Endodermal cell (in vitro differentiated cells): ENCODE measurements around the gene HSPD1. TPM values are rescaled to one million over a fixed set of nuclear protein-coding genes. Genes with fewer than 3 reads are reported as not detected.

Experiments used
- DNase-seq: peaks from one replicate; pipeline ENCODE4 v3.0.0-alpha.2; 2017
- H3K27ac ChIP-seq: 2 replicates; pipeline ENCODE4 v1.5.1; 2013; ENCODE audit warnings: mild to moderate bottlenecking, low read depth, low read length, moderate library complexity
- H3K27me3 ChIP-seq: 2 replicates; pipeline ENCODE4 v1.6.1; 2013; ENCODE audit warnings: mild to moderate bottlenecking, low read length, moderate library complexity; ENCODE audit not compliant: insufficient read depth, control insufficient read depth, poor library complexity, severe bottlenecking
- H3K36me3 ChIP-seq: 2 replicates; pipeline ENCODE4 v1.7.0; 2013; ENCODE audit warnings: mild to moderate bottlenecking, low read length, moderate library complexity; ENCODE audit not compliant: control insufficient read depth, insufficient read depth
- H3K4me1 ChIP-seq: one replicate; pipeline ENCODE4 v1.7.0; 2013; ENCODE audit warnings: low read length; ENCODE audit not compliant: control insufficient read depth, insufficient read depth
- H3K4me3 ChIP-seq: 2 replicates; pipeline ENCODE4 v1.5.1; 2013; ENCODE audit warnings: mild to moderate bottlenecking, low read length, moderate library complexity
- H3K9ac ChIP-seq: 2 replicates; pipeline ENCODE4 v1.6.1; 2013; ENCODE audit warnings: mild to moderate bottlenecking, low read length, moderate library complexity; ENCODE audit not compliant: poor library complexity, severe bottlenecking; ENCODE audit errors: extremely low read depth
- H3K9me3 ChIP-seq: 2 replicates; pipeline ENCODE4 v1.6.1; 2013; ENCODE audit warnings: mild to moderate bottlenecking, low read length, moderate library complexity; ENCODE audit not compliant: control insufficient read depth
- H3K27ac Mint-ChIP-seq: 2 replicates; pipeline ENCODE4 v1.8.0; 2020; ENCODE audit warnings: mixed read lengths
- H3K27me3 Mint-ChIP-seq: 2 replicates; pipeline ENCODE4 v1.8.0; 2021; ENCODE audit warnings: mild to moderate bottlenecking, mixed read lengths; ENCODE audit not compliant: insufficient read depth
- H3K36me3 Mint-ChIP-seq: 2 replicates; pipeline ENCODE4 v1.8.0; 2020; ENCODE audit warnings: low read depth, mixed read lengths
- H3K4me1 Mint-ChIP-seq: 2 replicates; pipeline ENCODE4 v1.8.0; 2020; ENCODE audit warnings: mixed read lengths
- H3K4me3 Mint-ChIP-seq: 2 replicates; pipeline ENCODE4 v1.8.0; 2020; ENCODE audit warnings: mild to moderate bottlenecking, moderate library complexity, mixed read lengths
- H3K9me3 Mint-ChIP-seq: 2 replicates; pipeline ENCODE4 v1.8.0; 2020; ENCODE audit warnings: mild to moderate bottlenecking, mixed read lengths
- WGBS, 2 experiments: methylation state at CpG; one replicate each; pipeline versions ENCODE4 v1.1.5 to v1.1.7; 2013; ENCODE audit warnings: missing lambda C conversion rate in 2 of 2, mixed read lengths in 1 of 2; ENCODE audit not compliant: insufficient coverage in 1 of 2, insufficient read length in 1 of 2; 5-methylcytosine and 5-hydroxymethylcytosine counted together
- total RNA-seq, 2 donors: library from RNA; stranded (reverse); fragmentation: NEBNext Ultra II Directional in 1 of 2; extraction: Animal tissue kit (Norgen Biotek cat#: 25700) in 1 of 2; gene quantifications; 2 replicates in 1 of 2; 3 replicates in 1 of 2; pipeline ENCODE4 v1.2.1, GENCODE V29; 2021
- TF ChIP-seq, protein P1 (sequence below): fragments of 200-600 bp; sonication (generic); conservative IDR thresholded peaks from 2 replicates; pipeline ENCODE4 v1.5.0; 2021; ENCODE audit warnings: antibody characterized with exemption, mild to moderate bottlenecking

Gene HSPD1
- total RNA-seq, 2 donors from 2014 or later = 553 to 588 TPM

DNA sequence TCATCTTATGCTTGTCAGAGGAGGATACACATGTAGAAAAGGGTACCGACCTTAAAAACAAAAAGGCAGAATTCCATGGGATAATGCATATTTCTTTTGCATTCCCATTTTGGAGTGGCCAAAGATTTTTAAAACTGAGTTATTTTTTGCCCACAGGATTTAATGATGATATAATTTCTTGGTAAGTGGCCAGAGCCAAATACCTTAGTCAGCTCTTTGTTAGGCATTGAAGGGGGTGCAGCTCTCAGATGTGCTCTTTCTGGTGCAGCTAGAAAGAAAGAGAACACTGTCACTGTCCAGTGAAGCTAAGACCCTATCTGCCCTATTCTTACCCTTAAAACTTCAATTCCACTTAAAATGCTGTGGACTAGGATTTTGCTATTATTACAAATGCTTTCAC is 35.5 kb downstream of the HSPD1 start:
- no peak overlapping the region for H3K27ac Mint-ChIP-seq
- no peaks in the 10 kb centered on the region for H3K27me3 ChIP-seq
- H3K4me1 ChIP-seq = no peaks in the 10 kb centered on the region
- WGBS, 2 experiments = 92 to 100% methylated on average over 1 of the region's 1 CpG
- no peaks in the 10 kb centered on the region for H3K4me1 Mint-ChIP-seq
- no peaks in the 10 kb centered on the region for H3K27me3 Mint-ChIP-seq
- no peaks in the 10 kb centered on the region for H3K9me3 ChIP-seq
- no peak overlapping the region for H3K4me3 Mint-ChIP-seq
- no peak overlapping the region for H3K4me3 ChIP-seq
- H3K36me3 ChIP-seq = peaks cover 43% of the 10 kb centered on the region
- TF ChIP-seq, protein P1, sequence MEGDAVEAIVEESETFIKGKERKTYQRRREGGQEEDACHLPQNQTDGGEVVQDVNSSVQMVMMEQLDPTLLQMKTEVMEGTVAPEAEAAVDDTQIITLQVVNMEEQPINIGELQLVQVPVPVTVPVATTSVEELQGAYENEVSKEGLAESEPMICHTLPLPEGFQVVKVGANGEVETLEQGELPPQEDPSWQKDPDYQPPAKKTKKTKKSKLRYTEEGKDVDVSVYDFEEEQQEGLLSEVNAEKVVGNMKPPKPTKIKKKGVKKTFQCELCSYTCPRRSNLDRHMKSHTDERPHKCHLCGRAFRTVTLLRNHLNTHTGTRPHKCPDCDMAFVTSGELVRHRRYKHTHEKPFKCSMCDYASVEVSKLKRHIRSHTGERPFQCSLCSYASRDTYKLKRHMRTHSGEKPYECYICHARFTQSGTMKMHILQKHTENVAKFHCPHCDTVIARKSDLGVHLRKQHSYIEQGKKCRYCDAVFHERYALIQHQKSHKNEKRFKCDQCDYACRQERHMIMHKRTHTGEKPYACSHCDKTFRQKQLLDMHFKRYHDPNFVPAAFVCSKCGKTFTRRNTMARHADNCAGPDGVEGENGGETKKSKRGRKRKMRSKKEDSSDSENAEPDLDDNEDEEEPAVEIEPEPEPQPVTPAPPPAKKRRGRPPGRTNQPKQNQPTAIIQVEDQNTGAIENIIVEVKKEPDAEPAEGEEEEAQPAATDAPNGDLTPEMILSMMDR = no peak
- H3K9ac ChIP-seq = no peak overlapping the region
- peaks cover 44% of the 10 kb centered on the region for H3K36me3 Mint-ChIP-seq
- no peak for DNase-seq
- H3K27ac ChIP-seq = no peak overlapping the region
- H3K9me3 Mint-ChIP-seq = no peaks in the 10 kb centered on the region

DNA sequence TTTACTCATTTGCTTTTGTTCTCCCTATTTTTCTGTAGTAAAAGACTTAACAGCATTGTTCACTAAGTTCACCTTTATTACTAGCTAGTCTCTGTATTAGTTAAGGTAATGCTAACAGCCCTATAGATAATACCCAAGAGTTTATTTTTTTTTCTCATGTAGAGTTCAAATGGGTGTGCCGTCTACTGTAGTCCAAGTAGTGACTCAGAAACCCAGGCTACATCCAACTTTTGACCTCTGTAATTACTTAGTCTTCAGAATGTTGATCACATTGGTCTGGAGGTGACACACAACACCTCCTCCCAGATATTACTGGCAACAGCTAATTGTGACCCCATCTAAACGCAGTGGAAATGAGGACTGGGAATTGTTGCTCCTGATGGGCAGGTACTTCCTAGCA is 38.6 kb downstream of the HSPD1 start:
- TF ChIP-seq, protein P1 = no peak
- Histone ChIP-seq H3K4me1 (no peaks in the 10 kb centered on the region), H3K9ac (no peak overlapping the region), H3K4me3 (no peak overlapping the region), H3K9me3 (no peaks in the 10 kb centered on the region), H3K27ac (no peak overlapping the region), H3K27me3 (no peaks in the 10 kb centered on the region), H3K36me3 (peaks cover 26% of the 10 kb centered on the region)
- Mint-ChIP-seq H3K4me3 (no peak overlapping the region), H3K27ac (no peak overlapping the region), H3K36me3 (peaks cover 28% of the 10 kb centered on the region), H3K27me3 (no peaks in the 10 kb centered on the region), H3K9me3 (no peaks in the 10 kb centered on the region), H3K4me1 (no peaks in the 10 kb centered on the region)
- no peak for DNase-seq
- 86 to 92% methylated on average over 1 to 2 of the region's 2 CpGs for WGBS, 2 experiments

DNA sequence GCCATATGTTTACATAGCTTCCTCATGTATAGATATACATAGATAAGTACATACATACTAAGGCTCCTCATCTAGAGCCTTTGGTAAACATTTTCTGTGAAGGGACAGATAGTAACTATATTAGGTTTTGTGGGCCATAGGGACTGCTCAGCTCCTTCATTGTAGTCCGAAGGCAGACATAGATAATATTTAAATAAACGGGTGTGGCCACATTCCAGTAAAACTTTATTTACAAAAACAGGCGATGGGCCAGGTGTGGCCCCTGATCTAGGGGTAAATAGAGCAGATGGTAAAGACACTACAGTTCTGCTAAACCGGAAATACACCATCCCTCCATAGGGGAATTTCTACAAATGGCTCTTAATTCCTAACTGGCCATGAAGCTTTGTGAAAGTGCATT is 39.0 kb downstream of the HSPD1 start:
- Histone ChIP-seq H3K4me1 (no peaks in the 10 kb centered on the region), H3K4me3 (no peak overlapping the region), H3K9ac (no peak overlapping the region), H3K36me3 (peaks cover 29% of the 10 kb centered on the region), H3K9me3 (no peaks in the 10 kb centered on the region), H3K27me3 (no peaks in the 10 kb centered on the region), H3K27ac (no peak overlapping the region)
- Mint-ChIP-seq H3K9me3 (no peaks in the 10 kb centered on the region), H3K36me3 (peaks cover 30% of the 10 kb centered on the region), H3K27ac (no peak overlapping the region), H3K4me3 (no peak overlapping the region), H3K27me3 (no peaks in the 10 kb centered on the region), H3K4me1 (no peaks in the 10 kb centered on the region)
- TF ChIP-seq, protein P1 = no peak
- DNase-seq = no peak
- 80 to 93% methylated on average over 2 to 4 of the region's 4 CpGs for WGBS, 2 experiments
